CD4-positive, alpha-beta T cell treated with Interleukin-17A for 1 hour (primary cell): ENCODE results near the gene PFKL.

Experiments used
- DNase-seq: peaks from one replicate; pipeline ENCODE4 v3.0.0-alpha.2; 2020

PFKL gene

DNA sequence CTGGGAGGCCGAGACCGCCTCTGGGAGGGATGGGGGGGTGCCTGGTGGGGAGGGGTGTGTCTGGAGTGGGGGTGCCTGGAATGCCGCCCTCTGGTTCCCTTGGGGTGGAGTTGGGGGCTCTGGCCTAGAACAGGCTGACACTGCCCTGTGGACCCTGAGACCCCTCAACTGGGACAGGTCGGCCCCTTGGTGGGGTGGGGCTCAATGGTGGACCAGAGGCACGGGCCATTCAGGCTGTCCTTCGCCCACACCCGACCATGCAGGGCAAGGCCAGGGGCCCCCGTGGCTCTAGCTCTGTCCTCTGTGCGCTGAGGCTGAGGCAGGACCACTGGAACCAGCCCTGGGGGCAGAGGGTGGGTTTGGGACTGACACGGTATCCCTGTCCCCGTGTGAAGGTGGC lies 14.7 kb downstream of the PFKL start:
- no peak for DNase-seq

DNA sequence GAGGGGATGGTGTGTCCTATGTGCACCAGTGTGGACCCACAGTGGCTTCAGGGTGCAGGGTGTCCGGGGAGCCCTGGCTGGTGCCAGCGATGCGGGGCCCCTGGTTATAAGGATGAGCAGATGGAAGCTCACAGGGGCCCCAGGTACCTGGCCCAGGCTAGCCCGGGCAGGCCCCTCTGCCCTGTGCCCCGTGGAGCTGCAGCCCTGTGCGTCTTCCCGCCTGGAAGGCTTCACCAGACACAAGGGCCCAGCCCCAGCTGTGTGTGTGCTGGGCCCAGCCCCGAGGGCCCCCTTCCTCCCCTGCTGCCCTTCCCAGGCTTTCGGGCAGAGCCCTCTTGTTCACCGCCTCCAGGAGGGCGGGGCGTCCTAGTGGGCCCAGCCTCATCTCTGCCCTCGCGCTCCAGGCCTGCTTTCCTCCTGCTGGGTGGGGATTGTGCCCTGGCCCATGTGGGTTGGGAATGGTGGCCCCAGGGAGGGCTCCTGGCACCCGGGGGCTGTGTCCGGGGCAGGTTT lies 15.9 kb downstream of the PFKL start:
- no peak for DNase-seq

- DNase-seq: no peak
Measured at GRCh38 chr21:44316277-44316900, 16.5 kb downstream of the PFKL start.

DNA sequence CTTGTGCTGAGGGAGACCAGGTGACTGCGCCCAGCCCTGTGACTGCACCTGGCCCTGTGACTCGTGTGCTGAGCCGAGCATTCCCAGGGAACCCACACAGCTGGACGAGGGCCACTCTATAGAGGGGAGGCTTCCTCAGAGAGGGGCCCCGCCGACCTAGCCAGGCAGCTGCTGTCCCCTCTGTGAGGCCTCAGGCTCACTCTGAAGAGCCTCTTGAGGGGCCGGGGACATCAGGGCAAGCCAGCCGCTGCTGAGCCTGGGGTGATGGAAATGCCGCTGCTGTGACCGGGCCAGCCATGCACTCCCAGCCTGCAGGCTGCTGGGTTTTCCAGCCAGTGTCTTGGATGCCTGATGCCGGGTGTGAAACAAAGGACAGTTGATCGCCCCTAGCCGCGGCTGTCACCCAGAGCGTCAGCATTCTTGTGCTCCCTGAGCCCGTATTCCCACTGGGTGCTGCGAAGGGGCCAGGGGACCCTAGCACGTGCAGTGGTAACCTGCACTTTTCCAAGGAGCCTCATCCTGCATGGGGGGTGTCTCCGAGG lies 17.5 kb downstream of the PFKL start:
- DNase-seq: no peak

GRCh38 chr21:44317871-44318270 lies 18.0 kb downstream of the PFKL start:
- DNase-seq: no peak

DNA sequence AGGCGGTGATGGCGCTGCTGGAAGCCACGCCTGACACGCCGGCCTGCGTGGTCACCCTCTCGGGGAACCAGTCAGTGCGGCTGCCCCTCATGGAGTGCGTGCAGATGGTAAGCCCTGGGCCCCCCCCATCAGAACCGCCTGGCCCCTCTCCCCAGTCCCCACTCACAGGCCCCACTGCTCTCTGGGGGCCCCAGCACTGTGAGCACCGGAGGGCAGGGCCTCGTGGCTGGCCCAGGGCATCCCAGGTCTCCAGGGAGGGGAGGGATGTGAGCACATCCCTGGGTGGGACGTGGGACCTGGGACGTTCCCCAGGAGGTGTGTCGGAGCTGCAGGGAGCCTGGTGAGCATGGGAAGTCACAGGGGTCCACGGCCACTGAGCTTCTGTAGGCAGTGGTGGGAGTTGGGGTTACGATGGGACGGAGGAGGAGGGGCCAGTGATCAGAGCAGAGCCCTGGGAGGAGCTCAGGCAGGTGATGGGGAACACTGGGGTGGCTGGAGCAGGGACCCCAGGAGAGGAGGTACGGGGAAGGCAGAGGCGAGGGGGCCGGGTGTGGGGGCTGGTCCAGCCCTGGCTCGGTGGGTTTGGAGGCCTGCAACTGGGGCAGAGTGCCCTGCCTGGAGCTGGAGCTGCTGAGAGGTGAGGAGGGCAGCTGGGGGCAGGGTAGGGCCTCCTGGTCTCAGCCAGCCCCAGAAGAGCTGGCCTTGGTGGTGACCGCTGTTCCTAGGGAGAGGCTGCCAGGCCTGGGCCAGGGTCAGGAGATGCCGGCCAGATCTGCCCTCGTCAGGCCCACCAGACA lies 18.8 kb downstream of the PFKL start:
- DNase-seq: no peak

DNA sequence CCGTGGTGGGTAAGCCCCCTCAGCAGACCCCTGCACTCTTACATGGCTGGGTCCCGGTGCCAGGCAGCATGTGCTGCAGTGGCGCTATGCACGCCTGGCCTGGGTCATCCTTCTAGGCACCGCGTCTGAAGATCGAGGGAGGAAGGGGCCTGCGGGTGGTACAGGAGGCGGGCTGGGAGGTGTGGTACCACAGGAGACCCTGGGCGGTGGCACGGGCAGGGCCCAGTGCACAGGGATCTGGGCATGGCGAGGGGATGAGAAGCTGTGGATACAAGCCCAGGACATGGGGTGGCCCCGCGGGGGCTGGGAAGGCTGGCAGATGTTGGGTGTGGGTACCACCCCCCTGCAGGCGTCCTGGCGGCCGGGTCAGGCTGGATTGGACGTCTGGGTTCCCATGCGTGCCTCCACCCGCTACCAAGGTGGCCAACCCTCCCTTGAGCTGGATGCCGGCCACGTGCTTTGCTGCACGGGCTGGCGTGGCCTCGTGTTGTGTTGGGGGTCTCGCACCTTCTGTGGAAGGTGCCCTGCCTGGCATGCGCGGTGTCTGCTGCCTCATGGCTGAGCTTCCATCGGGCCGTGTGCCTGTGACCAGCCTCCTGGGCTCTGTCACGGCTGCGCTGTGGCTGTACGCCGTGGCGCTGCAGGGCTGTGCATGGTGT lies 19.7 kb downstream of the PFKL start:
- no peak for DNase-seq

DNA sequence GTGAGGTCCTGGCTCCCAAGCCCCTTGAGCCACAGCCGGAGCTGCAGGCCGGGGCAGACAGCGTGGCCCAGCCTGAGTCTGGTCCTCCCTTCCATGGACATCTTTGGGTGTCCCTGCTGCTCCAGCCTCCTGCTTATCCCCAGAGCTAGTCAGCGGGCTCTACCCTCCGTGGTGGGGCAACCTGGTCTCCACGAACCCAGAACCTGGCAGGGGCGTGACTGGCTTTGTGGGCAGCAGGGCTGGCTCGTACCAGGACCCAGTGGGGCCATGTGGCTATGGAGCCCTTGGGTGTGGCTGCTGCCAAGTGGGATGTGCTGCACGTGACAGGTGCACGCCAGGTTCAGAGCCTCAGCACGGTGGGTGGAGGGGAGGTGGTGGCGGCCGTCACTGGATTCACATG lies 21.0 kb downstream of the PFKL start:
- no peak for DNase-seq

DNA sequence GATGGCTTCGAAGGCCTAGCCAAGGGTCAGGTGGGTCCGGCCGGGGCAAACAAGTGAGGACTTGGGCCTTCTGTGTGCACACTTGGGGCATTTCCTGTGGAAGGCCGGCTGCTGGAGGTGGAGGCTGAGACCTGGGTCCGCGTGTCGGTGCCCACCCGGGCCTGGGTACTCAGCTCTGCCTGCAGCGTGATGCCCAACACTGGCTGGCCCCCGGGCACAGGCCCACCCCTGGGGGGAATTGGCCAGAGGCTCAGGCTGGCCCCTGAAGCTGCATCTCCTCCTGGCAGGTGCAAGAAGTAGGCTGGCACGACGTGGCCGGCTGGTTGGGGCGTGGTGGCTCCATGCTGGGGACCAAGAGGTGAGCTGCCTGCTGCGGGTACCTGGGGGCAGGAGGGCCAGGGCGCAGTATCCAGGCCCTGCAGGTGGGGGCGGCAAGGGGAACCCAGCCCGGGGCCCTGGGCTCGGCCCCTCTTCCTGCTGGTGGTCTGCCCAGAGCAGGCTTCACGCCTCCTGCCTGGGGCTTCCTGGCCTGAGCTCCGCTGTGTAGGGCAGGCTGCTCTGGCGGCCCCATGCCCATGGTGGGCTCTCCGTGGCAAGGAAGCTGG lies 22.1 kb downstream of the PFKL start:
- DNase-seq: no peak

DNA sequence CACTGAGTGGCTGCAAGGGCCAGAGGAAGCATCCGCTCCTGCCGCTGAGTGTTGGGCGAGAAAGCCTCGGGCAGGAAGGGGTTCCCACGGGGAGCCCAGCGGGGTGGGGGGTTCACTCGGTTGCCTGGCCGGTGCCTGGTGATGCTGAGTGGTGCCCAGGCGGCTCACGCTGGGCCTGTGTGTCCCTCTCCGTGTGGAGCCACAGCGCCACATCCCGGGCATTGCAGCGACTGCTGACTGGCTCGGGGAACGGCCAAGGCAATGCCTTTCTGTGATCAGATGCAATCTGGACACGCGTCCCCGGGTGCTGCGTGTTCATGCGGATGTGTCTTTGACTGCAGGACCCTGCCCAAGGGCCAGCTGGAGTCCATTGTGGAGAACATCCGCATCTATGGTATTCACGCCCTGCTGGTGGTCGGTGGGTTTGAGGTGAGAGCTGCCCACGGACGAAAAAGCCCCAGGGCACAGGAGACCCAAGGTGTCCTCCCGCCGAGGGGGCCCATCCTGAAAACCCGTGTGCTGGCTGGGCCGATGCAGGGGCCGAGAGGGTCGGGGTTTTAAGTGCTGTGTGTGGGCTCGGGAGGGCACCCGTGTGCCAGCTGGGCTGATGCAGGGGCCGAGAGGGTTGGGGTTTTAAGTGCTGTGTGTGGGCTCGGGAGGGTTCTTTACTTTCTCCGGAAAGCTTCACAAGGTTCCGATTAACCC lies 22.9 kb downstream of the PFKL start:
- no peak for DNase-seq

DNA sequence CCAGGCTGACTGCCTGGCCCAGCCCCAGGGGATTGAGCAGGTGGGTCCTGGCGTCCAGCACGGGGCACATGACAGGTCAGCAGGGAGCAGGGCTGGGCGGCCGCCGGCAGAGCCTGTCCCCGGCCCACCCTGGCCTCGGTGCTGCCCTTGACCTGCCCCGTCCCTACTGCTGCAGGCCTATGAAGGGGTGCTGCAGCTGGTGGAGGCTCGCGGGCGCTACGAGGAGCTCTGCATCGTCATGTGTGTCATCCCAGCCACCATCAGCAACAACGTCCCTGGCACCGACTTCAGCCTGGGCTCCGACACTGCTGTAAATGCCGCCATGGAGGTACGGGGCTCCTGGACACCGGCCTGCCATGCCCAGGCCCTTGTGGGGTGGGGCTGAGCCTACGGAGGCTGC lies 23.7 kb downstream of the PFKL start:
- no peak for DNase-seq

DNA sequence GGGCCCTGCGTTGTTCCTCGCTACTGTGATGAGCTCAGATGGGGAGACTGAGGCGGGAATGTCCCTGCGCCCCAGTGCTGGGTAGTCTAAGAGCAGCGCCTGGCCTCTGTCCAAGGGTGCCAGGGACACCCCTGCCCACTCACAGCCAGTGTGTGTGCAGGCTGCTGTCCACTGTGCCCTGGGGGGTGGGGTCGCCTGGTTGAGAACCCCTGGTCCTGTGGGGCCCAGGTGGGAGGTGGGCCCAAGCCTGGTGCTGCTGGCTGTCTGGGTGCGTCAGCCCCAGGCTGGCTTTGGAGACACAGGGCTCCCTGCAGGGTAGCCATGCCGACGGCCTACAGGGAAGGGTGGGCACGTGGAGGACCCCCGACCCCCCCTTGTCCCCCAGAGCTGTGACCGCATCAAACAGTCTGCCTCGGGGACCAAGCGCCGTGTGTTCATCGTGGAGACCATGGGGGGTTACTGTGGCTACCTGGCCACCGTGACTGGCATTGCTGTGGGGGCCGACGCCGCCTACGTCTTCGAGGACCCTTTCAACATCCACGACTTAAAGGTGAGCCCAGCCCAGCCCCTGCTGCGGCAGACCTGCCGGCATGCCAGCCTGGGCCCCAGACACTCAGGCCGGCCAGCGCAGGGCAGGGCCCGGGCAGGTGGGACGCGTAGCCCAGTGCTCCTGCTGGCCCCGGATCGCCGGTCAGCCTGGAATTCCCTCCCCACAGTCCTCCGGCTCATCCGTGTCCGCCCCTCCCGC lies 24.4 kb downstream of the PFKL start:
- no peak for DNase-seq

DNA sequence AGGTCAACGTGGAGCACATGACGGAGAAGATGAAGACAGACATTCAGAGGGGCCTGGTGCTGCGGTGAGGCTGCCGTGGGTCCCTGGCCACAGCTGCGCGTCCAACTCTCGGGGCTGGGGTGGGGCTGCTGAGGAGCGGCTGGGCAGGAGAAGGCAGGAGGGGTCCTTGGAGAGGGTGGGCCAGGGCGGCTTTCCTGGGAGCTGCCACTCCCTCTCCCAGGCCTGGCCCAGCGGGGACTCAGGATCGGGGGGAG lies 24.9 kb downstream of the PFKL start:
- no peak for DNase-seq

- no peak for DNase-seq
Measured at GRCh38 chr21:44325386-44326271, 25.8 kb downstream of the PFKL start.

GRCh38 chr21:44326272-44326647 lies 26.4 kb downstream of the PFKL start:
- no peak for DNase-seq

- DNase-seq: no peak
Measured at GRCh38 chr21:44326716-44327602, 27.1 kb downstream of the PFKL start.

GRCh38 chr21:44327603-44327974 lies 27.7 kb downstream of the PFKL start:
- DNase-seq: no peak

GRCh38 chr21:44328242-44328895 lies 28.5 kb downstream of the PFKL start:
- DNase-seq: no peak

DNA sequence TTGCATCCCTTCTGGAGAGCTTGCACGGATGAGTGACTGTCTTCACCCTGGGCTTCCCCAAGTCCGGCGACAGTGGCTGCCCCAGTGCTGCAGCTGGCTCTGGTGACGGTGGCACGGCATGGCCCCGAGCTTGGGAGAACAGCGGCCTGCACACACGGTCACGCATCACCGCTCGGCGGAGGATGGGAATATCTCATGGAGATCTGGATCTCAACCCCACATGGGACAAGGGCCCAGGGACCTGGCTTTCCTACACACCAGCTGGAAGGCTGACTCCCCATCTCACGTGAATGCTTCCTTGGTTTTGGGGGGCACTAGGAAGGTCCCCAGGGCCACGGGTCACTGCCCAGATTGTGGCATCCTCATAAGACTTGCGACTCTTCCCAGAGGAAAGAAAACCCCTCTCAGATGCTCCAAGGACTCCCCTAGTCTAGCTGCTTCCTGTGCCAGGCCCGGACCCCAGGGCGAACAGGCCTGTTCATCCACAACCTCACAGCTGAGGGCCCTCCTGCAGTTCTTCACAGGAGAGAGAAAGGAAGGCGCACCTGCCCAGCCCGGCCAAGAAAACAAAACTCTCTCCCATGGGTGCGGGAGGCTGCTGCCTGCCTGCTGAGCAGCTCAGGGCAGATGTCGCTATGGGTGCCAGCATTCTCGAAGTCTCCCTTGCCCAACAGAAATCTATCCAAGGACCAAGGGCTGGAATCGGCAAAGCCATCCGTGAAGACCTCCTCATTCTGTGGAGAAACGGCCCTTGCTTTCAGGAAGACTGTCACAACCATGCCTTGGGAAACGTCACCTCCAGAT lies 29.4 kb downstream of the PFKL start:
- no peak for DNase-seq
